ENCODE measurements around the gene TEX2. TPM values are rescaled to one million over a fixed set of nuclear protein-coding genes. Genes with fewer than 3 reads are reported as not detected.

TEX2 gene
- total and polyA plus RNA-seq, 2 experiments from 2014 or later = 7.5 to 17.7 TPM

DNA sequence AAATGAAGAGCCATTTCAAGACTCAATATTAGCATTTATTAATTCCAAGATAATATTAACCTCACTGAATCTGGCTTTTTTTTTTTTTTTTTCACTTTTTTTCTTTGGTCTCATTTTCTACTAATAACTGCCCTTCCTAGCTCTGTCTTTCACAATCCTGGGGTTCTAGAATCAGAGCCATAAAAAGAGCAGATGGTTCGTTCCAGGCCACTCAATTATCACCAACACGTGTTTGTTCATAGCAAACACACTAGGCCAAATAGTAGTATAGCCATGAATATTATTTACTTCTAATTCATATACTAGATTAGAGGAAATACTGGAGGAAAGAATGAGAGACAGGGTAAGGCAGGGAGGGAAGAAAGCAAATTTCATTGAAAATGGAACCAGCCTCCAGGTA, 39.8 kb downstream of the TEX2 start (continued):
- TF ChIP-seq, protein P1, sequence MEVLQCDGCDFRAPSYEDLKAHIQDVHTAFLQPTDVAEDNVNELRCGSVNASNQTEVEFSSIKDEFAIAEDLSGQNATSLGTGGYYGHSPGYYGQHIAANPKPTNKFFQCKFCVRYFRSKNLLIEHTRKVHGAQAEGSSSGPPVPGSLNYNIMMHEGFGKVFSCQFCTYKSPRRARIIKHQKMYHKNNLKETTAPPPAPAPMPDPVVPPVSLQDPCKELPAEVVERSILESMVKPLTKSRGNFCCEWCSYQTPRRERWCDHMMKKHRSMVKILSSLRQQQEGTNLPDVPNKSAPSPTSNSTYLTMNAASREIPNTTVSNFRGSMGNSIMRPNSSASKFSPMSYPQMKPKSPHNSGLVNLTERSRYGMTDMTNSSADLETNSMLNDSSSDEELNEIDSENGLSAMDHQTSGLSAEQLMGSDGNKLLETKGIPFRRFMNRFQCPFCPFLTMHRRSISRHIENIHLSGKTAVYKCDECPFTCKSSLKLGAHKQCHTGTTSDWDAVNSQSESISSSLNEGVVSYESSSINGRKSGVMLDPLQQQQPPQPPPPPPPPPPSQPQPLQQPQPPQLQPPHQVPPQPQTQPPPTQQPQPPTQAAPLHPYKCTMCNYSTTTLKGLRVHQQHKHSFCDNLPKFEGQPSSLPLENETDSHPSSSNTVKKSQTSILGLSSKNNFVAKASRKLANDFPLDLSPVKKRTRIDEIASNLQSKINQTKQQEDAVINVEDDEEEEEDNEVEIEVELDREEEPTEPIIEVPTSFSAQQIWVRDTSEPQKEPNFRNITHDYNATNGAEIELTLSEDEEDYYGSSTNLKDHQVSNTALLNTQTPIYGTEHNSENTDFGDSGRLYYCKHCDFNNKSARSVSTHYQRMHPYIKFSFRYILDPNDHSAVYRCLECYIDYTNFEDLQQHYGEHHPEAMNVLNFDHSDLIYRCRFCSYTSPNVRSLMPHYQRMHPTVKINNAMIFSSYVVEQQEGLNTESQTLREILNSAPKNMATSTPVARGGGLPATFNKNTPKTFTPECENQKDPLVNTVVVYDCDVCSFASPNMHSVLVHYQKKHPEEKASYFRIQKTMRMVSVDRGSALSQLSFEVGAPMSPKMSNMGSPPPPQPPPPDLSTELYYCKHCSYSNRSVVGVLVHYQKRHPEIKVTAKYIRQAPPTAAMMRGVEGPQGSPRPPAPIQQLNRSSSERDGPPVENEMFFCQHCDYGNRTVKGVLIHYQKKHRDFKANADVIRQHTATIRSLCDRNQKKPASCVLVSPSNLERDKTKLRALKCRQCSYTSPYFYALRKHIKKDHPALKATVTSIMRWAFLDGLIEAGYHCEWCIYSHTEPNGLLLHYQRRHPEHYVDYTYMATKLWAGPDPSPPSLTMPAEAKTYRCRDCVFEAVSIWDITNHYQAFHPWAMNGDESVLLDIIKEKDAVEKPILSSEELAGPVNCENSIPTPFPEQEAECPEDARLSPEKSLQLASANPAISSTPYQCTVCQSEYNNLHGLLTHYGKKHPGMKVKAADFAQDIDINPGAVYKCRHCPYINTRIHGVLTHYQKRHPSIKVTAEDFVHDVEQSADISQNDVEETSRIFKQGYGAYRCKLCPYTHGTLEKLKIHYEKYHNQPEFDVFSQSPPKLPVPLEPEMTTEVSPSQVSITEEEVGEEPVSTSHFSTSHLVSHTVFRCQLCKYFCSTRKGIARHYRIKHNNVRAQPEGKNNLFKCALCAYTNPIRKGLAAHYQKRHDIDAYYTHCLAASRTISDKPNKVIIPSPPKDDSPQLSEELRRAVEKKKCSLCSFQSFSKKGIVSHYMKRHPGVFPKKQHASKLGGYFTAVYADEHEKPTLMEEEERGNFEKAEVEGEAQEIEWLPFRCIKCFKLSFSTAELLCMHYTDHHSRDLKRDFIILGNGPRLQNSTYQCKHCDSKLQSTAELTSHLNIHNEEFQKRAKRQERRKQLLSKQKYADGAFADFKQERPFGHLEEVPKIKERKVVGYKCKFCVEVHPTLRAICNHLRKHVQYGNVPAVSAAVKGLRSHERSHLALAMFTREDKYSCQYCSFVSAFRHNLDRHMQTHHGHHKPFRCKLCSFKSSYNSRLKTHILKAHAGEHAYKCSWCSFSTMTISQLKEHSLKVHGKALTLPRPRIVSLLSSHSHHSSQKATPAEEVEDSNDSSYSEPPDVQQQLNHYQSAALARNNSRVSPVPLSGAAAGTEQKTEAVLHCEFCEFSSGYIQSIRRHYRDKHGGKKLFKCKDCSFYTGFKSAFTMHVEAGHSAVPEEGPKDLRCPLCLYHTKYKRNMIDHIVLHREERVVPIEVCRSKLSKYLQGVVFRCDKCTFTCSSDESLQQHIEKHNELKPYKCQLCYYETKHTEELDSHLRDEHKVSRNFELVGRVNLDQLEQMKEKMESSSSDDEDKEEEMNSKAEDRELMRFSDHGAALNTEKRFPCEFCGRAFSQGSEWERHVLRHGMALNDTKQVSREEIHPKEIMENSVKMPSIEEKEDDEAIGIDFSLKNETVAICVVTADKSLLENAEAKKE (CRISPR knock-in tag; IDR thresholded peaks at IDR 0.05) = no peak
- TF ChIP-seq ZNF331 (CRISPR knock-in tag; IDR thresholded peaks at IDR 0.05; ENCODE audit: low read depth) = no peak
- no peak for TF ChIP-seq CREB1 (CRISPR knock-in tag; IDR thresholded peaks at IDR 0.05; ENCODE audit: low read depth)
- TF ChIP-seq, protein P2, sequence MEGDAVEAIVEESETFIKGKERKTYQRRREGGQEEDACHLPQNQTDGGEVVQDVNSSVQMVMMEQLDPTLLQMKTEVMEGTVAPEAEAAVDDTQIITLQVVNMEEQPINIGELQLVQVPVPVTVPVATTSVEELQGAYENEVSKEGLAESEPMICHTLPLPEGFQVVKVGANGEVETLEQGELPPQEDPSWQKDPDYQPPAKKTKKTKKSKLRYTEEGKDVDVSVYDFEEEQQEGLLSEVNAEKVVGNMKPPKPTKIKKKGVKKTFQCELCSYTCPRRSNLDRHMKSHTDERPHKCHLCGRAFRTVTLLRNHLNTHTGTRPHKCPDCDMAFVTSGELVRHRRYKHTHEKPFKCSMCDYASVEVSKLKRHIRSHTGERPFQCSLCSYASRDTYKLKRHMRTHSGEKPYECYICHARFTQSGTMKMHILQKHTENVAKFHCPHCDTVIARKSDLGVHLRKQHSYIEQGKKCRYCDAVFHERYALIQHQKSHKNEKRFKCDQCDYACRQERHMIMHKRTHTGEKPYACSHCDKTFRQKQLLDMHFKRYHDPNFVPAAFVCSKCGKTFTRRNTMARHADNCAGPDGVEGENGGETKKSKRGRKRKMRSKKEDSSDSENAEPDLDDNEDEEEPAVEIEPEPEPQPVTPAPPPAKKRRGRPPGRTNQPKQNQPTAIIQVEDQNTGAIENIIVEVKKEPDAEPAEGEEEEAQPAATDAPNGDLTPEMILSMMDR (conservative IDR thresholded peaks at IDR 0.05; ENCODE audit: low read depth in 2 of 2) = no peak
- no peak for TF ChIP-seq JUNB (IDR thresholded peaks at IDR 0.05; ENCODE audit: unreplicated experiment)
- no peak for TF ChIP-seq EZH2 (IDR thresholded peaks at IDR 0.05; ENCODE audit: low read depth, unreplicated experiment)

DNA sequence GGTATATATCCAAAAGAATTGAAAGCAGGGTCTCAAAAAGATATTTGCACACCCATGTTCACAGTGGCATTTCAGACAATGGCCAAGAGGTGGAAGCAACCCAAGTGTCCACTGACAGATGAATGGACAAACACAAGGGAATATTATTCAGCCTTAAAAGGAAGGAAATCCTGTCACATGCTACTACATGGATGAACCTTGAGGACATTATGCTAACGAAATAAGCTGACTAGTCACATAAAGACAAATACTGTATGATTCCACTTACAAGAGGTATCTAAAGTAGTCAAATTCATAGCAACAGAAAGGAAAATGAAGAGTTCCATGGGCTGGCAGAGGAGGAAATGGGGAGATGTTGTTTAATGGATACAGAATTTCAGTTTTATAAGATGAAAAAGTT, 41.4 kb downstream of the TEX2 start:
- Histone ChIP-seq H3K27me3 (ENCODE audit: insufficient read depth) (no peaks in the 10 kb centered on the region), H4K20me1 (replicated peaks; ENCODE audit: insufficient read depth) (no peaks in the 10 kb centered on the region; the same call in 1 of the 2 replicates), H3K4me2 (no peak overlapping the region), H2AFZ (no peak overlapping the region), H3K4me3 (no peak overlapping the region), H3F3A (replicated peaks; ENCODE audit: low read depth) (no peaks in the 10 kb centered on the region), H3K36me3 (ENCODE audit: insufficient read depth) (no peaks in the 10 kb centered on the region), H3K79me2 (replicated peaks; ENCODE audit: insufficient read depth) (peaks cover 35% of the 10 kb centered on the region), H3K4me1 (ENCODE audit: insufficient read depth) (peaks cover 10% of the 10 kb centered on the region), H3K9me2 (ENCODE audit: insufficient read depth) (no peaks in the 10 kb centered on the region), H3K27ac (ENCODE audit: low read depth) (no peak overlapping the region)
- ATAC-seq (no peak), DNase-seq (ENCODE audit: low spot score) (no peak)
- Mint-ChIP-seq H3K36me3 (ENCODE audit: low read depth) (no peaks in the 10 kb centered on the region), H3K27ac (no peak overlapping the region), H3K9me3 (no peaks in the 10 kb centered on the region; the same call in 2 of the 3 replicates), H3K27me3 (ENCODE audit: insufficient read depth, low read depth, poor library complexity) (no peaks in the 10 kb centered on the region), H3K4me1 (peaks cover 15% of the 10 kb centered on the region), H3K4me3 (no peak overlapping the region)
- TF ChIP-seq POLR2AphosphoS5 (IDR thresholded peaks at IDR 0.05; ENCODE audit: low read depth) = no peak
- no peak for TF ChIP-seq JUNB (IDR thresholded peaks at IDR 0.05; ENCODE audit: unreplicated experiment)
- TF ChIP-seq, protein P2 (conservative IDR thresholded peaks at IDR 0.05; ENCODE audit: low read depth in 2 of 2) = no peak
- TF ChIP-seq EZH2 (IDR thresholded peaks at IDR 0.05; ENCODE audit: low read depth, unreplicated experiment) = no peak
- no peak for TF ChIP-seq CREB1 (CRISPR knock-in tag; IDR thresholded peaks at IDR 0.05; ENCODE audit: low read depth)
- no peak for TF ChIP-seq STAT1 (IDR thresholded peaks at IDR 0.05; ENCODE audit: unreplicated experiment)
- no peak for TF ChIP-seq ZNF114 (CRISPR knock-in tag; IDR thresholded peaks at IDR 0.05)
- TF ChIP-seq ZNF331 (CRISPR knock-in tag; IDR thresholded peaks at IDR 0.05; ENCODE audit: low read depth) = no peak
- TF ChIP-seq, protein P3, sequence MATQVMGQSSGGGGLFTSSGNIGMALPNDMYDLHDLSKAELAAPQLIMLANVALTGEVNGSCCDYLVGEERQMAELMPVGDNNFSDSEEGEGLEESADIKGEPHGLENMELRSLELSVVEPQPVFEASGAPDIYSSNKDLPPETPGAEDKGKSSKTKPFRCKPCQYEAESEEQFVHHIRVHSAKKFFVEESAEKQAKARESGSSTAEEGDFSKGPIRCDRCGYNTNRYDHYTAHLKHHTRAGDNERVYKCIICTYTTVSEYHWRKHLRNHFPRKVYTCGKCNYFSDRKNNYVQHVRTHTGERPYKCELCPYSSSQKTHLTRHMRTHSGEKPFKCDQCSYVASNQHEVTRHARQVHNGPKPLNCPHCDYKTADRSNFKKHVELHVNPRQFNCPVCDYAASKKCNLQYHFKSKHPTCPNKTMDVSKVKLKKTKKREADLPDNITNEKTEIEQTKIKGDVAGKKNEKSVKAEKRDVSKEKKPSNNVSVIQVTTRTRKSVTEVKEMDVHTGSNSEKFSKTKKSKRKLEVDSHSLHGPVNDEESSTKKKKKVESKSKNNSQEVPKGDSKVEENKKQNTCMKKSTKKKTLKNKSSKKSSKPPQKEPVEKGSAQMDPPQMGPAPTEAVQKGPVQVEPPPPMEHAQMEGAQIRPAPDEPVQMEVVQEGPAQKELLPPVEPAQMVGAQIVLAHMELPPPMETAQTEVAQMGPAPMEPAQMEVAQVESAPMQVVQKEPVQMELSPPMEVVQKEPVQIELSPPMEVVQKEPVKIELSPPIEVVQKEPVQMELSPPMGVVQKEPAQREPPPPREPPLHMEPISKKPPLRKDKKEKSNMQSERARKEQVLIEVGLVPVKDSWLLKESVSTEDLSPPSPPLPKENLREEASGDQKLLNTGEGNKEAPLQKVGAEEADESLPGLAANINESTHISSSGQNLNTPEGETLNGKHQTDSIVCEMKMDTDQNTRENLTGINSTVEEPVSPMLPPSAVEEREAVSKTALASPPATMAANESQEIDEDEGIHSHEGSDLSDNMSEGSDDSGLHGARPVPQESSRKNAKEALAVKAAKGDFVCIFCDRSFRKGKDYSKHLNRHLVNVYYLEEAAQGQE (IDR thresholded peaks at IDR 0.05; ENCODE audit: unreplicated experiment) = no peak
